GM19099 (cell line): ENCODE results near the gene ZNF592.
A peak's percentile ranks its signal among the peaks of the same experiment; 100 is the strongest.

Source experiments
- POLR2A ChIP-seq: IDR thresholded peaks from 3 replicates; pipeline ENCODE4 v1.6.1; 2011; ENCODE audit warnings: low read depth; ENCODE audit not compliant: insufficient read length; ENCODE audit errors: extremely low read depth

ZNF592 gene

GRCh38 chr15:84740691-84741090, 7.7 kb upstream of the ZNF592 start:
- TF ChIP-seq POLR2A = no peak

- no peak for TF ChIP-seq POLR2A
Measured at GRCh38 chr15:84741121-84741520, 7.3 kb upstream of the ZNF592 start.

GRCh38 chr15:84747416-84748273, 747 bp upstream of the ZNF592 start:
- peak; percentile 24 for TF ChIP-seq POLR2A

- no peak for TF ChIP-seq POLR2A
Measured at GRCh38 chr15:84749111-84749991, 959 bp downstream of the ZNF592 start.

GRCh38 chr15:84750583-84751092, 2.2 kb downstream of the ZNF592 start:
- no peak for TF ChIP-seq POLR2A

- no peak for TF ChIP-seq POLR2A
Measured at GRCh38 chr15:84752195-84752594, 3.8 kb downstream of the ZNF592 start.

GRCh38 chr15:84752700-84753099, 4.3 kb downstream of the ZNF592 start:
- no peak for TF ChIP-seq POLR2A

GRCh38 chr15:84755736-84756527, 7.5 kb downstream of the ZNF592 start:
- TF ChIP-seq POLR2A = no peak

GRCh38 chr15:84759018-84759417, 10.6 kb downstream of the ZNF592 start:
- no peak for TF ChIP-seq POLR2A

GRCh38 chr15:84760219-84760618, 11.8 kb downstream of the ZNF592 start:
- no peak for TF ChIP-seq POLR2A

- no peak for TF ChIP-seq POLR2A
Measured at GRCh38 chr15:84761607-84762131, 13.3 kb downstream of the ZNF592 start.

GRCh38 chr15:84762840-84763572, 14.6 kb downstream of the ZNF592 start:
- TF ChIP-seq POLR2A = no peak

GRCh38 chr15:84764585-84764984, 16.2 kb downstream of the ZNF592 start:
- no peak for TF ChIP-seq POLR2A

- no peak for TF ChIP-seq POLR2A
Measured at GRCh38 chr15:84764989-84765388, 16.6 kb downstream of the ZNF592 start.
